NCI-H2196 treated with DMSO at 0.1 percent for 48 hours (cell line): ENCODE measurements around the gene CHN1.

Experiments used
- DNase-seq: peaks from one replicate; lab custom pipeline; 2025; ENCODE audit not compliant: unreplicated experiment; lab: John Stamatoyannopoulos, UW

Gene CHN1

DNA sequence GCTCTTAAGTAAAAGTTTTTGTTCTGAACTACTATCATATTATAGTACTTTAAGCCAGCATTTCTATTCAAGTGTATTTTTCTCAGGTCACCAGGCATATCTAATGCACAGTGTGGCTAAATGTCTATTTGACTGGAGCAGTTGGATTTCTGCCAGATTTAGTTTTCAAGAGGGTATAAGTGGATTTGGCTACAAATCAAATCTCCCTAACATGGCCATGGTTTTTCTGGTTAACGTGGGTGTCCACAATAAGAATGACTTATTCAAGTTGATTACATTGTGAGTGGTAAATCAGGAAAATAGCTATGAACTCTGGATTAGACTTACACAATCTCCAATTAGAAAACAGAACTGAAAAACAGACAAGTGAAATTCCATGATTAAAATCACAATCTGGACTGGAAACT, 5.7 kb upstream of the CHN1 start:
- peak; percentile 64 for DNase-seq

DNA sequence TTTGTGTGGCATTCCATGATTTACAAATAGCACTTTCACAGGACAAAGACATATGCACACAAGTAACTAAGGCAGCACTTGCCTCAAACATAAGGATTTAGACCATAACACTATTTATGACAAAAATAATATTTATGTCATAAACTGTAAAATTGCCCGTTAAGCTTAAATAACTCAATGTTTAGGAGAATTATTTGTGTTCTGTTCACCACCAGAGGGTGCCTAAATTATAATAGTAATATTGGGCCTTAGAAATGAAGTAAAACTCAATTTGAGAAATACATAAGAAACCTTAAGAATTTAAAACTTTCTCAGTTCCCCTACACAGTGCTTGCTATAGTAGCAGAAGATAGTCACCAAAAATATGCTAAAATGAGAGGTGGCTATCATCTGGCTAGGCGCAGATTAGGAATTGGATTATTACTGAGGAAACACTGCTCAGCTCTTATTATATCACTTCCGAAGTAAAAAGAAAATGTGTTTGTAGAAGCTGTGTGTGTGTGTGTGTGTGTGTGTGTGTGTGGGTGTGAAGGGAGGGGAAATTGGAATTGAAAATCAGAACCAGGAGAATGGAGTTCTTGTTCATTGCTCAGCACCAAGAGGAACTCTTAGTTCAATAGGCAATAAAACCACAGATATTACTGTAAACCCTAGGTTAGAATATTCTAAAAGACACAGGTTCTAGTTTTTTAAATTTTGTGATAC, 4.9 kb upstream of the CHN1 start:
- no peak for DNase-seq

DNA sequence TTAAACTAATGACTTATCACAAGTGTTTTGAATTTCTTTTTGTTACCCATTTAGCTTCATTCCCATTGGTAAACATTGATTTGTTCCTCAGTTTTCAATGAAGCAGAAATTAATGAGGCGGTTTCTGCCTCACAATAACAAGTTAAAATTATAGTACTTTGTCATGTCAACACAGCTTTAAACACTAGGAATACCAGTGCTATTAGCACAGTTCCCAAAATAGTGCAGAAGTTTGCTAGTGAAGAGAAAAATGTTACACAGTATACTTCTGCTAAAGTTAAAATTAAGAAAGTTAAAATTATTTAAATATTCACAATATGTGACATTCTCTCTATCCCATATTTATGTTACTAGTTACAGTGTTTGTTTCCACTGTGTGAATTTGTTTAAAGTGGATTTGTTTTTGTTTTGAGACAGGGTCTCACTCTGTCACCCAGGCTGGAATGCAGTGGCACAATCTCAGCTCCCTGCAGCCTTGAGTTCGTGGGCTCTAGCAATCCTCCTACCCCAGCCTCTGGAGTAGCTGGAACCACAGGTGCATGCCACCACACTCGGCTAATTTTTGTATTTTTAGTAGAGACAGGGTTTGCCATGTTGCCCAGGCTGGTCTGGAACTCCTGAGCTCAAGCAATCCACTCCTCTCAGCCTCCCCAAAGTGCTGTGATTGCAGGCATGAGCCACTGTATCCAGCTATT, 3.8 kb upstream of the CHN1 start:
- DNase-seq, result no peak

DNA sequence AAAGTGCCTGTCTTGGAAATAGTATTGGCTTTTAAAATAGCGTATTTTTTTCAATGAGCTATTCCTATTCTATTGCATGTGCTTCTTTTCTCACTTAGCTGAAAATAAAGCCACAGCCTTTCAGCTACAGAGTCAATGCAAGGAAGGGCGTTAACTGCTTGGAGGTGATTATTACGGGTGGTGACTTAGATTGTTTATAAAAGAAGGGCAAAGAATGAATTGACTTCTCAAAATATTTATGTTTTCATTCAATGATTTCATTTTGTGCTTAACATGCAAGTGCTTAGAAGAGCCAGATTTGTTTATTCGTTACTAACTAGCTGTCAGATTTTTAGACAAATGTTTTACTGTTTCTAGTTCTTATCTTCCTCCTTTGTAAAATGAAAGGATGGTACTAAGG, 2.8 kb upstream of the CHN1 start:
- DNase-seq, result no peak

DNA sequence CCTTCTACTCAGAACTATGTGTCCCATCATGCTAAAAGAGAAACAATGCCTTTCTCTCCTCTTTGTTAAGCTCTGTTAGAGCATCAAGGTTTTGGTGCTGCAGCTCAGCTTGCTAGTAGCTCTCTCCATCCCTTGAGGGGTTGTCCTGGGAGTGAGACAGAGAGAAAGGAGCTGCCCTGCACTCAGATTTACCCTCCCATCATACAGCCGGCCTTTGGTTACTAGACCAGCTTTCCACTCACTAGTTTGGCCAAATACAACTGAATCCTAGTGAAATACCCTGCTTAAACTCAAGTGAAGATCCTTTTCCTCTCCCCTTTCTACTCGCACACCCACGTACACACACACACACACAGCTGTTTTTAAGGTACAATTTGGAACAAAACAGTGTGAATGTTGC, 2.3 kb upstream of the CHN1 start:
- no peak for DNase-seq

DNA sequence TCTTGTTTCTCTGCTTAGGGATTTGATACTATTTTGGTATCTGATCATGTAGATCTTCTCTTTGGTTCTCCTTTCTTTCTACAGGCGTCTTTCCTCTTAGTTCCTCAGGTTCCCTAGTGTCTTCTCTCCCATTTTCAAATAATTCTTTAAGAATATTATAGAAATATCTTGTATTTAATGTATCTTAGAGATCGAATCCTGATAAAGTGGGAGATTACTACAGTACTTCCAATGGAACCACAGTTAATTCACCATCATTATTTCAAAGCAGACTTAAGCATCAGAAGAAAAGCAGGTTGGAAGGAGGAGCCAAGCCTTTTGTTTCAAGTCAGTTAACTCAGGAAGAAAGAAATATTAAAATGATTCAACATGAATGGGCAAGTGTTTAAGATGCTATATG, 1.1 kb upstream of the CHN1 start:
- DNase-seq, result no peak

DNA sequence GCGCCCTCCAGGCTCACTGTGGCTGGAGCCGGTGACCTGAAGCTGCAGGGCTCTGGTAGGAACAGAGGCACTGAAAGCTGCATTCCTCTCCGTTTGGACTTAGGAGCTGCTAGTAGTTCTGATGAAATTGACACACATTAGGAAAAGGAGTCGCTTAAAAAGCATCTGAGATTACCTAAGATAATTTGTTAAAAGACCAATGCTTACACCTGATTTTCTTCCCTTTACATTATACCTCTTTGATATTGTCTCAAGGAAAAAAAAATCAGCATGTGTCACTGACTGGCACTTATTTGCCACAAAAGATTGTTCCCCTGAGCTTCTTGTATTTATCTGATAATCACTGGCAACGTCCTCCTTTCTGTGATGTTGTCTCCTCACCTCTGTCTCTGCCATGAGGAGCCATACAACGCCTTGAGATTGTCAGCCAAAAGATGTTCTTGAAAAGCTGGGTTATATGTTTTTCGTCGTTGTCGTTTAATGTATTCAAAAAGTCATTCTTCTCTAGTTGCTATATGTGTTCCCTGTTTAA, 618 bp upstream of the CHN1 start:
- DNase-seq, result no peak

DNA sequence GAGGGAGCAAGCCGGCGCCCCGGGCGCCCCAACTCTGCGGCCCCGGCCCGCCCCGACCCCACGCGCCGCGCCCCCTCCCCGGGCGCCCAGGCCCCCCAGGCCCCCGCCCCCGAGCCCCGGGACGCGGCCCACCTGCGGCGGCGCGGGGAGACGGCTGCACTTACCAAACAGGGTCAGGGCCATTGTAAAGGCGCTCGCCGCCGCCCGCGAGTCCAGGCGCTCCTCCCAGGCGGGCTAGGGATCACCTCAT, 526 bp downstream of the CHN1 start:
- no peak for DNase-seq

DNA sequence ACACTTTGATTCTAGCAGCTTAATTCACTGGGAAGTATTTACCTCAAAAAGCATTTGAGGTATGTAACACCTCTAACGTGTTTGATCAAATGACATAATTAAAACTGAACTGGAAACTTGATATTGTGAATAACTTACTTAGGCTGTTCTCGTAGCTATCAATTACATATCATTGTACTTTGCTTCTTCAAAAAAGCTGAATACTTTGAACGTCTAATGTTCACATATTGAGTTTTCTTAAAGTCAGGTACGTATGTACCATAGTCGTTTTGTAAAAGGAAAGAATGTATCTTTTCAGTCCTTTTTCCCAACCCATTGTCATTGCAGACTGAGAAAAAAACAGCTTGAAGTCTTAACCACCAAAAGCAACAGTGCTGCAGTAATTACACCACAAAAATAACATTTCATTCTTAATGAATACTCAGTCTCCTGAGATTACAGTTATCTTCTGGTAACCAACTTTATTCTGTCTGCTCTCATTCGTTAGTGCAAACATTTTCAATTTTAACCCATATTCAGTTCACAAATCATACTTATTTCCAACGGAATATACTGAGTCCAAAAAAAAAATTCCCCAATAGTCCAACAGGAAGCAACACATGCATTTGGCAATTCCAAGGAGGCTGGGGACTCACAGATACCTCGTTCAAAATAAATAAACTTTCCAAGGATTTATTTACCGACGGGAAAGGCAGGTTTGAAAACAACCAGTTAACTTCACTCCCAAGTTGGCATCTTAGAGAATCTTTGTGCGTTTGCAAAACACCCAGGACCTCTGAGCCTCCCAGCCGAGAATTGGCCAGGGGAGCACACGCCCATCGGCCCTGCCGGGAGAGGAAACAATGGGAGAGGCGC, 1.1 kb downstream of the CHN1 start:
- DNase-seq, result no peak

DNA sequence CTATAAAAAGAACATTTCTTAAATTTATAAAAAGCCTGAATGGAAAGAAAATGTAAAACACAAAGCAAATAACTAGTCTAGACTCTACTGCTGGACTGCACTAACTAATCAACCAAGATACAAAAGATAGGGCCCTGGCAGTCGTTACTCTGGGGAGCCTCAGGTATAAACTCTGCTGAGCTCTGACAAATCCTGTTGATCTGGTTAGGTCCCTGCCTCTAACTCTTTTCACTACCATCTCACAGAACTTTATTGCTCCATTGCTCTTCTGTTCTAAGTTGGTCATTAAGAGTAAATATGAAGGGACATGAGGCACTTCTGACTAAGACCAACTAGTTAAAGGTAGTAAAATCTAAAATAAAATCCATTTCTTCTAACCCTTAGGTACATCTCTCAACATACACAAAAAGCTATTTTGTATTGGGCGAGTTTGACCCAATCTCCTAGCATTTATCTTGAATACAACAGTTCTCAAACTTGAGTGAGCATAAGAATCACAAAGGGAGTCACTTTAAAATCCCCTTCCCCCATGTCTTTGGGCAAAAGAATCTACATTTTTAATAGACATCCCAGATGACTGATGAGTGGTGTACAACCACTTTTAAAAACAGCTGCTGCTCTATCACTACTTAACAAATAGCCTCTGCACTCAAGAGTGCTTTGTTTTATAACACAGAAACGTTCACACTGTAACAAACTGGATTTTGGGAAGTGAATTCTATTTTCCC, 2.5 kb downstream of the CHN1 start:
- DNase-seq, result no peak

DNA sequence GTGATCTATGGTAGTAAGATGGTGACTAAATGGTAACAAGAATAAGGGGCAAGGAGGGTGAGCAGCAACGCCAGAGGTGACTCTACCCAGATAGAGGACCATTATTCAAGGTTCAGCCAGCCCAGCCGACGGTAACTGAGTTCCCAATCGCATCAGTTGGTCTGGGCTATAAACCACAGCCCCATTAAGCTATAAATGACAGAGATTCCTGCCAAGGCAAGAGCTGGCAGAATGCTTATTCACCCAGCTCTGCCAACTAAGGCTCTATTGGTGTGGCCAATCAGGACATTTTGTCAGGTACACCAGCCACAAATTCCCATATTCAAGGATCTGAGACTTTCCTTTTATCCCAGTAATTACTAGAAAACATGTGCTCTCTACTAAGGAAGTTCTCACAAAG, 3.6 kb downstream of the CHN1 start:
- no peak for DNase-seq

DNA sequence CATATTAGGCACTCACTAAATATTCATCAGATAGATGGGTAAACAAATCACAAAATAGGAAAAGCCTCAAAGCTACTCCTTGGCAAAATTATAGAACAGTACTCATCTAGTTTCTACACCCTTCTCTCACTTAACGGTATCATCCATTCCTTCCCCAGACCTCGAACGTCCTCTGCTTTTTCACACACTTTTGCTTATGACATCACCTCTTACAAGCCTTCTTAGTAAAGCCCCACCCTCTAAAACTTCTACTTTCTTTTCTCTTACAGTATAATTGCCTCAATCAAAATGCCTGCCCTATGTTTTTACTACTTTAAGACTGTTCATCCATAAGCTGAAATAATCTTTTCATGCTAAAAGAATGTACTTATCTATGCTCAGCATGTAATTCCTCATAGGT, 8.1 kb downstream of the CHN1 start:
- no peak for DNase-seq

DNA sequence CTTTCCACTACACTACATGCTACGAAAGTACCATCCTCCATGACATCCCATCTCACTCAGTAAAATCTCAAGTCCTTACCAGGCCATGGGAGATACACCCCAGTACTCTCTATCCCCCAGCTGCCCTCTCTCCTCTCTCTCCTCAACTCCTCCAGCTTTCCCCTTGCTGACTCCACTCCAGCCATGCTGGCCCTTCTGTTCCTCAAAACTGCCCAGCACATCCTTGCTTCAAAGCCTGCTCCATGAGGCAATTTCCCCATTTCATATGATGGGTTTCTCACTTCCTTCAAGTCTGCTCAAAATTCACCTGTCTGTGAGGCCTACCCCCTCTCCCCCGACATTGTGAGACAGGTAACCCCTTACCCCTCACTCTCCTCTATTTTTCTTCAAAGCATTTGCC, 8.6 kb downstream of the CHN1 start:
- no peak for DNase-seq

DNA sequence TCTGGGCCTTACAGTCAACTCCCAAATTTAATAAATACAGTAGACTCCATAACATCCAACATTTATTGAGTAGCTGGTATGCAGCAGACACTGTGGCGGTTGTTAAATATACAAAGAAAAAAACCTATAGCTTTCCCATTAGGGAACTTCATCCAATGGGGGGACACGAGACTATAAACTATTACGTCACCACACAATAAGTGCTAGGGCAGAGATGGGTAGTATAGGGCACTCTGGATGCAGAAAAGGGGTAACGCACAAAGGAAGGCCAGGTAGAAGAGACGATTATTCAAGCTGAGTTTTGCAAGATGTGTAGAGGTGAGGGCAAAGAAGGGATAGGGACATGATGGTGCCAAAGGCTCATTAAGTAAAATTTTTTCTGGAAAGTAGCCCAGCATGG, 10.8 kb downstream of the CHN1 start:
- no peak for DNase-seq

DNA sequence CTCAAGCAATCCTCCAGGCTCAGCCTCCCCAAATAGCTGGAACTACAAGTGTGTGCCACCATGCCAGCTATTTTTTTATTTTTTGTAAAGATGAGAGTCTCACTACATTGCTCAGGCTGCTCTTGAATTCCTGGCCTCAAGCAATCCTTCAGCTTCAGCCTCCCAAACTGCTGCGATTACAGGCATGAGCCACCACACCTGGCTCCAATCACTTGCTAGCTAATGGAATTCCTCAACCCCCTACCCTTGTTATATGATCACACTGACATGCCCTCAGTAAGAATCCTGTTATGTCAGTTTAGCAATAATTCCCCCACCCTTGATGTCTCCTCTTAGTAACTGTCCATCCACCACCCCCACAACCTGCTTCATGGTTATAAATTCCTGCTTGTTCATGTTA, 12.3 kb downstream of the CHN1 start:
- DNase-seq, result no peak

DNA sequence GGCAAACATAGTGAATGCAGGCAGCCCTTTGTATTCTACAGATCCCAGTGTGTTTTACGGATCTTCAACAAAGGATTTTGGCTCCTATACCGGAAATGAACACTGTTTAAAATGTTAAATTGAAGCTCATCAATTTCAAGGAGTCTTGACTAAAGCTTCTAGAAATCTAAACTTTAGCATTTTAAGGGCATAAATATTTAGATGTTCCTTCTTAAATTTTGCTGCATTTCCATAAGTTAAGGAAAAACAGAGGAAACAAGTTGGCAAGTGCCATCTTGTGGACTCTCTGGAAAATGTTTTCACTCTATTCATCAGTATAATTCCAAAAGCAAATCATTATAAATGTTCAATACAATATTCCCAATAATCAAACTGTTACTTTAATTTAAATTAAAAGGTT, 19.6 kb downstream of the CHN1 start:
- DNase-seq, result no peak

DNA sequence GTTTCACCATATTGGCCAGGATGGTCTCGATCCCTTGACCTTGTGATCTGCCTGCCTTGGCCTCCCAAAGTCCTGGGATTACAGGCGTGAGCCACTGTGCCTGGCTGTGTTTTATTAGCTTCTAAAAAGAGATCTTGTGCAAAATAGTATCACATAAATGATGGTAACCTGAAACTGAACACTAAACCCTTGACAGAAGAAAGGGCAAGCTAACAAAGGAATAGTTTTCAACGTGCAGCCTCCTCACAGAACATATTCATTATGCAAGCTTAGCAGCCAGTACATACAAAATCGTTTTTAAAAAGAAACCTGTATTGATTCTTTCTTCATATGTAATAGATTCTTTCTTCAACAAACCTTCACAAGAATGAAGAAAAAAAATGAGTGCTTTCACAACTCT, 20.6 kb downstream of the CHN1 start:
- DNase-seq, result no peak

DNA sequence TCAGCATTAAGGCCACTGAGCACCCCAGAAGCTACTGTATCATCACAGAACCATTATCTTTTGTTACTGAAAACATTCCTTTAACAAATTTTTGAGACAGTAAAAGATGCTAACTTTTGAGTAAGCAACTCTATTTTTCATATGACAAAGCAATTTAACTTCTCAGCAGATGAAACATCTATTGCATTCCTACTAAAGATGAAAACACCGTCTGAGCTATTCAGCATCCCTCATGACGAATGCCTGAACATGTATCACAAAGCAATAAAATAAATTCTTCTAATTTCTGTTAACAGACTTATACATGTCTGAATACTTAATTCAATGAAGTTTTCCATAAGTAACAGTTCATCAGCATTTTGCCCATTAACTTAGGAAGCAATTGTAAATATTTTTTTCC, 23.9 kb downstream of the CHN1 start:
- no peak for DNase-seq

DNA sequence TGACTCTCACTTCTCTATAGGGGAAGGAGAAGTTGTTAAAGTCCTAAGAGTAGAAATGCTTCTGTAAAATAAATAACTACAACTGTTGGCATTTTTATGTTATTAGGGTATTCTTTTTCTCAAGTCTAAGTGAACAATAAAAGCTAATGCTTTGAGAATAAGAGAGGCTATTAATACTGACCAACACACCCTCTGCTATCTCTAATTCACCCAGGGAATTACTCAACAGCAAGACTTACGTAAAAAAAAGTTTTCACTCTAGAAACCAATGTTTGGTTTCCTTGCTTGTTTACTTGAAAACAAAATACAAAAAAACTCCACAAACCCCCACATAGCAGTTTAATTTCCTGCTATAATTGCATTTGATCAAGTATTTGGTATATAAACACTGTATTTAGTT, 25.2 kb downstream of the CHN1 start:
- DNase-seq, result no peak

DNA sequence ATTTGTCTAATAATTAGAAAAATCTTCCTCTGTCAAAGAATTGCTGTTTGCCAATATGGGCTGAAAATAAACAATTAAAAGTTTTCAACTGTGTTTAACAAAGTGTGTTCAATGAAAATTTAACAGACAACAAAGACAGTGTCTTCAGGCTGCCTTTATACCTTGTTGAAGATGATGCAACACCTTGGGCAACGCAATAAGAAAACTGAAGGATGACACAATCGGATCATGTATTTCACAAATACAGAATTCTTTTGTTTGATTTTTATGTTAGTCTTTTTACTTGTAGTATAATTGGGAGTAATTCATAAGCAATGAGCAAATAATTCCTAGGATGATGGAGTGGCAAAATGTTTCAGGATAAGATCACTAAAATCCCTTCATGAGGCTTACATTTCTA, 27.8 kb downstream of the CHN1 start:
- DNase-seq, result no peak

DNA sequence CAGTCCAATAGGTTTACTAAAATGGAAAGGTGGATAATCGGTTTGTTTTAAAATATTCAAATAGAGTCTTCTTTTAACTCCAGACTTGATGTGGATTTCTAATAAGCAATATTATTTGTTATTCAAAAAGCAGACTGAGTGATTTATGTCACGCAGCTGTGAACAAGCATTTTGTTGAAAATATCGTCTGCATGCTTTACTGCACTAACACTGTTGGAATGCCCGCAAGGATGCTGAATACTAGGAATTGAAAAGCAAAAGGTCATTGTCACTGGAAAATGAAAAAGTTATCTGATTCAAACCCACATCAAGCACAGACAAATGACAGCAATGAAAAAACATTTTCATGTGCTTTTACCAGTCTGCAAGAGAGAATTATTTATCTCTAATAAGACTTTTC, 31.1 kb downstream of the CHN1 start:
- DNase-seq, result no peak

DNA sequence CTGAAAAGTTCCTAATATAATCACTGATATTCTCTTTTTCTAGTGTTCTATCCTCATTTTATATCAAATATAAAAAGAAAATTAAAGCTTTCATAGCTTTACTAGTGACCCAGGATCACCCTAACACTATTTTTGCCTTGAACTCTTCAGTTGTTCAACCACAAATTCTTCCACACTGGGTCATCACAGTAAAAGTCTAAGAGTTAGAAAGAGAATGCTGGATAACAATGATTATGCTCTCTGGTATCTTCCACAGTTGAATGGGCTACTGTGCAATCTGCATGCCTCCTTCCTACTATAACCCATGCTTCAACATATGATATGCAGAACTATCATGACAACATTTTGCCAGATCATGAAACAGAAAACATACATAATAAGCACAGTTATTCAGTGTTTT, 32.3 kb downstream of the CHN1 start:
- no peak for DNase-seq
